Ramos (cell line): ENCODE results near the gene CDKN2C.
"Not testable (repeated sequence)": the region's sequence is repeated elsewhere in the genome, so short reads cannot be mapped to it uniquely, and the experiment has no call there.

ENCODE experiments used
- in situ Hi-C: fragments of 300-500 bp; cut with MboI; formaldehyde crosslinking; loops from one replicate; pipeline ENCODE4 v1.14.3; 2022; ENCODE audit warnings: low sequenced_read_pairs; ENCODE audit not compliant: unreplicated experiment

CDKN2C gene

DNA sequence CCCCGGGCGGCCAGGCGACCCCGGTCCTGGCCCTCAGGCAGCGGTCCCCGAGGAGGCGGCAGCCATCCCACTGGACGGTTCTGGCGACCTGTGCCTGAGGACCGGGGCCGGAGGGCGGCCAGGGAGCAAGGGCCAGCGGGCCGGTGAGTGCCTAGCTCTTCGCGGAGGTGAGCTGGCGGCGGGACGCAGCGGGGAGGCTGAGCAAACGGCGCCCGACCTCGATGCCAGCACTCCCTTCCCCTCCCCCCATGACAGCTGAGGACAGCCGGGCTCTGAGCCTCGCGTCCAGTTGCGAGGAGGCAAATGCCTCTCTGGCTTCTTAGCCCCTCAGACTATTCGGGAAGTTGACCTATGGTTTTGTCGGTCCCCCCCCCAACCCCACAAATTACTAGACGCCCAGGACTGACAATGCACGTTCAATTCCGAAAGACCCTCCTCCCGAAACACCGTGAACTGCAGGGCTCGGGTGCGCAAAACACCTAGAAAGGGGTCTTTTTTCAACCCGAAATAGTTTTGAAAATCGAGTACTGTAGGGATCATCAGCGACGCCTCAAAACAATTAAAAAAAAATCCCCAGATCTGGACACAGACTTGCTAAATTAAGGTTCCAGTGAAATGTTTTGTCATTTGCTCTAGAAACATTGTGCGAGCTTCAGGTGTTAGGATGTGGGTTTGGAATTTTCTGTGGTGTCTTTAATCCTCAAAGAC lies 8.3 kb downstream of the CDKN2C start:
- in situ Hi-C loops, result no loop called here

DNA sequence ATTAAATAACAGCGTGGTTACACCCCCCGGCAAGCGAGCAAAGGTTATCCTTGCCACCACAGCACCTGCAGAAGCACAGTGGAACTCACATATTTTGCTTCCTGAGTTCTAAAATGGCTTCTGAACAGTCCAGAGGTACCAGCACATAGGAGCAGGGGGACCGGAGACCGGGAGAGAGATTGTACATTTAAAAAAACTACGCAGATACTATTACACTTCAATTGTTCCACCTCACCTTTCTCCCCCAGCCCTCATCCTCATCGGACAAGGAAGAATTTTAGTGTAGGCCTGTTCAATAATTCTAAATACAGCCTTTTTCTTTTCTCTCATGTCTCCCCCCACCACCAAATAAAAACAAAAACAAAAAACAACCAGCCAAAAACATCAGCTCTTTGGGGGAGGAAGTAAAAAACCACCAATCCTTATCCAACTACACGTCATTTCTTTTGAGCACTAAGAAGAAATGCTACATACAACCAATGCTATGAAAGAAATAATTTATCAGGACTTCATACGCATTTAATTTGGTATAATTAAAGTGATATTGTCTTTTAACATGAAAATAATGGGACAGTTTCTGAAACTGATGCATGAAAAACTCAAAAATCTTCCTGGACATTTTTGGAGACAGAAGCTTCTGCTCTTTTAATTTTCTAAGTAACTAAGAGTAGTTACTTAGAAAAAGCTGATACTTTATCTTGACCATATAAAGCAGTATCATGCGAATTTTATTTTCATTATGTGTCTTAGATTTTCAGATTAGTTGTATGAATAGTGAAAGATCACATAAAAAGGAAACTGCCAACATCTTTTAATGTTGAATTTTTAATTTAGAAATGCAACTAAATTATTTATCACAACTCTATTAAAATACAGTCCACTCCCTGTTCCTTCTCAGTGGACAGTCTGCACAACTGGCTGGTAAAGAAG lies 9.1 kb downstream of the CDKN2C start:
- in situ Hi-C loops, result no loop called here

DNA sequence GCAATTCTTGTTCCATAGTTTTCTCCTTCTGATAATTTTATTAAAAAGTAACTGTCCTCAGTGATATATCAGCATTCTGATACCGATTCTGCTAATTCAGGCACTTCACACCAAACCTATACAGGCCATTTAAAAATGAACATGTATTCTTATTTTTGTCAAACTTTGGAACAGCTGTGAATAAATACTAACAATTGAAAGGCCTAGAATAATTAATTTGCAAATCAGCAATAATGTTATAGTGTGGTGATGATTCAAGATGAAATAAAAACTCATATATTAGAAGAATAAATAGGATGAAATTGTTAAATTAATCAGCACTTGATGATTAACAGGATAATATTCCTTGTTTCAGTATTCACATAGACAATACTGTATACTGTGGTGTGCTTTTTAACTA lies 9.9 kb downstream of the CDKN2C start:
- in situ Hi-C loops, result no loop called here

DNA sequence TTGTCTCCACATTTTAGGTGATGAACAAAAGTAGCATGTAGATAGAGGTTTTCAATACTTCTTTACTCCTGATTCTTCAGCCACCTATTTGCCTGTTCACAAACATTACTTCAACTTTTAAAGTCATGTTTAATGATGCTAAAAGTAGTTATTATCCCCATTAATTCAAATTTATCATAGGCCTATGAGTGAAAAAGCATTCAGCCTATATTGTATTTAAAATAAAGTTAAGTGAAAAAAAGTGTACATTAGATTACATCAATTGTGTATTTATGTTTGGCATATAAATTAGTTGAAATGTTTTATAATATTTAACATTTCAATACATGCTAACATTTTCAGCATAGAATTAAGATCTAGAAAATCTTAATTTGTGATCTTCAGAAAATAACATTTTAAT lies 10.5 kb downstream of the CDKN2C start:
- in situ Hi-C loops, result no loop called here

DNA sequence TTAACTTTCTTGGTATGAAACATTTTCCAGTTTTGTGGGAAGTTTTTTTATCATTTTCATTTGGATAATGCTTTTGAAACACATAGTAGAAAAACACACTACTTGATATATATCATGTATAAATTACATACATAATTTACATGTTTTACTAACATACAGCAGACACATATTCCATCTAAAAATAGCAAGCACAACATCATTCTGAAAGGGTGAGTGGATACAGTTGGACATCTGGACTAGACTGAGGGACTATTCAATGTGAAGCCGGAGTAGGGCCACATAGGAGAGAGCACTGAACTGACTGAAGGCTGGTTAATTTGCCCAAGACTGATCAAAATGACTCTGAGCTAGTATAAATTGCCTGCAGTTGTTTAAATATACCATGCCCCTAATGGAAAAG lies 11.7 kb downstream of the CDKN2C start:
- in situ Hi-C loops, result no loop called here

DNA sequence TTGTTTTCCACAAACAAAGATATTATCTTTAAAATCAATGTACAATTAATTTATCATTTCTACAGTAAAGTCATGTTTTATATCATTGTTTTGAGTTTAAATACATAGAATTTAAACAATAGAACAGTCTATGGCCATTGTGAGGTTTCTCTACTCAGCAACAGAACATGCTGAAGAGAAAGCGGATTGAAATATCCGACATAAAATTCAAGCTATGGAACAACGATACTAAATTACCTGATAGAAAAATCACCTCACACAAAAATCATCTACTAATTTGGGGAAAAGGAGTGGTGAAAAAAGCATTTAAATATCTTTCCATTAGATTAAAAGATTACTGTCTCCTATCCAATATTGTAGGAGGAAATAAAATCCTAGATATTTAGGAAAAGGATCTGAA lies 12.6 kb downstream of the CDKN2C start:
- in situ Hi-C loops, result no loop called here

DNA sequence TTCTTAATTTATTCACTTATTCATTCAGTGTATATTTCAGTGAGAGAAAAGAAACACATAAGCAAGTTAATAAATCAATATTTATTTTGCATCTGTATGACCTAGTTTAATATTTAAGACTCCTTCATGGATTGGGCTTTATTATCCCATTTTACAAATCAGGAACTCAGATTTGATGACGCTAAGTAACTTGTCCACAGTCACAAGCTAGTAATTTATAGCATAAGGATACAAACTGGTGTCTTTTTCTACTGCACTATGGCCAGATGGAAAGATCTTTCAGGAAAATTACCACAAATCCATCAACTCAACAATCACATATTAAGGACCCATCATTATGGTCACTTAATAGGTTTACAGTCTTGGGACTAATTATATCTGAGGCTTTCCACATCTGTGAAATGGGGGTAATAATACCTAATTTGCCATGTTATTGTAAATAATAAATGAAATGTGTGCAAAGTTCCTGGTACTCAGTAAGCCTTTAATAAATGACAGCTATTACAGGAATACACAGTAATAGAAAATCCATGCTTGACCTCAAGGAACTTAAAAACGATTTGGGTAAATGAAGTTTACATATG lies 13.3 kb downstream of the CDKN2C start:
- in situ Hi-C loops, result no loop called here

DNA sequence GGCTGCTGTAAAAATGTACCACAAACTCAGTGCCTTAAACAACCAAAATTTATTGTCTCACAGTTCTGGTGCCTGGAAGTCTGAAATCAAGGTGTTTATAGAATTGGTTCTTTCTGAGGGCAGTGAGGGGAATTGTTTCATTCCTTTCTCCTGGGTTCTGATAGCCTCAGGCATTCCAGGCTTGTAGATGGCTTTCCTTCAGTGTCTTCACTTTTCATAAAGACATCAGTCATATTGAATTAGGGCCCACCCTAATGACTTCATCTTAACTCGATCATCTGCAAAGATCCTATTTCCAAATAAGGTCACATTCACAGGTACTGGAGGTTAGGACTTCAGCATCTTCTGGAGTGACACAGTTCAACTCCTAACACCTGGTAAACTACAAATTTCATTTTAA lies 15.0 kb downstream of the CDKN2C start:
- in situ Hi-C loops, result no loop called here

DNA sequence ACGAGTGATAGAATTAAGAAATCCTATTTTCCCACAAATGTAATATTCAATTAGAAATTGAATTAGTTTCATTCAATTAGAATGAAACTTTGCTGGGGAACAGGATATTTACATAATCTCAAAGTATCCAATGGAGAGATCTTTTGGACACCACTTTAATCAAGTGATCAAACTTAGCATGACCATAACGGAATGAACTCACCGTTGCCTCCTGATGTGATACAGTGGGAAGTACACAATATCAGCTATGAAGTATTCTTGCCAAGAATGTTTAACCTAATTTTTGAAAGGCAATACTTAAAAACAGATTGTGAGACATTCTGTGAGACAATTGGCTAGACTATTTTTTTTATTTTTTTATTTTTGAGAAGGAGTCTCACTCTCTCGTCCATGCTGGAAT lies 16.6 kb downstream of the CDKN2C start:
- in situ Hi-C loops, result no loop called here

DNA sequence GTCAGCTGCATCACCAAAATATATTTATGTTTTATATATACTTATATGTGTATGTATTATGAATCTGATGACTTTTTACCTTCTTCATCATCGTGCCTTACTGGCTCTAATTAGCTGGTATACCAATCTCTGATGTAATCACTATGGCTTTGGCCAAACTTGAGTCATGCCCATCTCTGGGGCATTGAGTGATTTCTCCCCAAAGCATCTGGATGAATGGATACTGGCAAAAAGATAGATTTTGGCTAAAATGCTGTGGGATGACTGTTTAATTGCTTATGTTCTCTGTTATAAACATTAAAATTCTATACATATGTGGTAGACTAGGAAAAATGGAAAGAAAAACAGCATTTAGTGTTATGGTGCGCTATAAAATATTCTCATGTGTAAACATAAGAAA lies 19.6 kb downstream of the CDKN2C start:
- in situ Hi-C loops, result no loop called here

DNA sequence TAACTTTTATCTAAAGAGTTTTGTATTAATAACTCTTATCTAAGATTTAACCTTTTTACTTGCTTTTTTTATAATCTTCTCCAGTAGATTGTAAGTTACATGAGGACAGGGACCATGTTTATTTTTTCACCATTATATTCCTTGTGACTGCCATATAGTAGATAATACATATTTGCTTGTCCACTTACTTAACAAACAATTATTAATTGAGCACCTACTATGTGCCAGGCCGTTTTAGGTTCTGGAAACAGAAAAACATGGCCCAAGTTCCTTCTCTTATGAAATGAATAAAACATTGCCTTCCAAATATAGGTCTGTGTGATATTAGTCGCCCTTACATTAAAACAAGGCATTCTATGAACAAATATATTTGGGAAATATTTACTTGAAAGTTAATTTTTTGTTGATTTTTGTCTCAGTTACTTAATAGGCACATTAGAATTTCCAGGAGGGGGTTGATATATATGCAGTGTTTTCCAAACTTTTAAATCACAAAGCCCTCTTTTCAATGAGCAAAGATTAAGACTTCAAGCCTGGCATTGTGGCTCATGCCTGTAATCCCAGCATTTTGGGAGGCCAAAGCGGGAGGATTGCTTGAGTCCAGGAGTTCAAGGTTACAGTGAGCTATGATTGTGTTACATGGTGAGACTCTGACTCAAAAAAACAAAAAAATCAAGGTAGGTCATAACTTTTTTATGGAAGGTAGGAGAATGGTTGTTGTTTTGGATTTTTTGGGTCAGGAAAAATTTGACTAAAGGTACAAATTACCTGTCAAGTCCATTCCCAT lies 22.7 kb downstream of the CDKN2C start:
- in situ Hi-C loops, result no loop called here

DNA sequence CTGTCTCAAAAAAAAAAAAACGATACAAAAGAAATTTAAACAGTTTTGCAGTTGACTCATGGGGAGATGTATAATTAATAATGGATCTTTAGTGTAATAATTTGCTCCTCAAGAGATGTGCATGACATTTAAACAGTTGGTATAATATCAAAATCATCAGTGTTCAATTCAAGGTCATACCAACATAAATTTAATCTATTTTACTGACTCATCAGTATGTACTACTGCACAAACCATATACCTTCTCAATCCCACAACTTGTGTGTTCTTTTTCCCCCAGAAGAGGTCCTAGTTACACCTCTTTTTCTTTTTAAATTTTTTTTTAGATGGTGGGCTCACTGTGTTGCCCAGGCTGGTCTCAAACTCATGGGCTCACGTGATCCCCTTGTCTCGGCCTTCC lies 23.6 kb downstream of the CDKN2C start:
- in situ Hi-C loops, result no loop called here

DNA sequence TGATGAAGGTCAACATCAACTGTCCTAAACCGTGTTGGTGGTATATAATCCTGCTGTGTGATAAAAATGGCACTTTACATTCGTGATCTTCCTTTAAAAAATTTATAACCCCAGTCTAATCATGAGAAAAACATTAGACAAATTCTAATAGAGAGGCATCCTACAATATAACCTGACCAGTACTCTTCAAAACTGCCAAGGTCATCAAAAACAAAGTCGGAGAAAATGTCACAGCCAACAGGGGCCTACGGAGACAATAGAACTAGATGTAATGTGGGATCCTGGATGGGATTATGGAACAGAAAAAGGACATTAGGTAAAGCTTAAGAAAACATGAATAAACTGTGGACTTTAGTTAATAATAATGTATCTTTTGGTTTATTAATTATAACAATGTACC lies 25.0 kb downstream of the CDKN2C start:
- in situ Hi-C loops, result no loop called here

DNA sequence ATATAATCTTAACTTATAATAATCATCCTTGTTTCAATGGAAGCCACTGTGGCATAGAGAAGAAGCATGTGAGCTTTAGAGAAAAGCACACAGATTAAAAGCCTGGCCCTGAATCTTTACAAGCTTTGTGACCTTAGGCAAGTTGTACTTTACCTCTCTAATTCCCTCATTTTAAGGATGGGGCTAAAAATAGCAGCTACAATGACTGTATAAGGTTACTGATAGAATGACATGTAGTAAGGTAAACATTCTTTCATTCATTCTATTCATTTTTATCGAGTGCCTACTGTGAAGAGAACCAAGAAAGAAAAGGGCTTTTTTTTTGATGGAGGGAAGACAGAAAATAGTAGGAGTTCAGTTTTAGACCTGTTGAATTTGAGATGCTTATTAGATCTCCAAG lies 25.6 kb downstream of the CDKN2C start:
- in situ Hi-C loops, result no loop called here

DNA sequence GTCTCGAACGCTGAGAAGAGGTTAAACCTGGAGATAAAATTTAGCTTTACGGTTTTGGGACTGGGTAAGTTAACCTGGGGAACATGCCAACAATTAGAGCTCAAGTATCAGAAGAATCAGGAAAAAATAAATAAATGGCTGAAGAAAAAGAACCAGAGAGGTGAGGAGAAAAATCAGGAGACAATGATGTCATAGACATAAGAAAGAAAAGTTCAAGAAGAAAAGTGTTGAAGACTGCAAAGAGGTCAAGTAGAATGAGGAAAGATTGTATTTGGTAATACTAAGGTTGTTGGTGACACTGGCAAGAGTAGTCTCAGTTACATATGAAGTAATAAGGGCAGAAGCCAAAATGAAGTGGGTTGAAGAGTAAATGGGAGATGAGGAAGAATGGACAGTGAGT lies 26.0 kb downstream of the CDKN2C start:
- in situ Hi-C loops, result no loop called here

DNA sequence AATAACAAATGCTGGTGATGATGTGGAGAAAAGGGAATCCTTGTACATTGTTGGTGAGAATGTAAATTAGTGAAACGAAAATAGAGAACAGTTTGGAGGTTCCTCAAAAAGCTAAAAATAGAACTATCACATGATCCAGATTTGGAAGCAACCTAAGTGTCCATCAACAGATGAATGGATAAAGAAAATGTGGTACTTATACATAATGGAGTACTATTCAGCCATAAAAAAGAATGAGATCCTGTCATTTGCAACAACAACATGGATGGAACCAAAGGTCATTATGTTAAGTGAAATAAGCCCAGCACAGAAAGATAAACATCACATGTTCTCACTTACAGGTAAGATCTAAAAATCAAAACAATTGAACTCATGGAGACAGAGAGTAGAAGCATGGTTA lies 29.3 kb downstream of the CDKN2C start:
- in situ Hi-C loops, result not testable (repeated sequence)

DNA sequence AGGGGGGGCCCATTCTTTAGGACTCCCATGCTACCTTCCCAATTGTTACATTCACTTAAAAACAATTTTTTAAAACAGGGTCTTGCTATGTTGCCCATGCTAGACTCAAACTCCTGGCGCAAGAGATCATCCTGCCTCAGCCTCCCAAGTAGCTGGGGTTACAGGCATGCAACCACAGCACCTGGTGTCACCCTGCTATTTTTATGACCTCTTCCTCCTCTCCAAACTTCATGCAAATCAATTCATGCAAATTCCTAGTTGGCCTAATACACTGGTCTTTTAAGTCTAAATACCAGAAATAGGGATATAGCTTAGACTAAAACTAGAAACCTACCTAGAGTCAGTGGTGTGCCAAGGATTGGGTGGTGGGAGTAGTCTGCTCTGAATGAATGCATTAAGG lies 30.1 kb downstream of the CDKN2C start:
- in situ Hi-C loops, result no loop called here

DNA sequence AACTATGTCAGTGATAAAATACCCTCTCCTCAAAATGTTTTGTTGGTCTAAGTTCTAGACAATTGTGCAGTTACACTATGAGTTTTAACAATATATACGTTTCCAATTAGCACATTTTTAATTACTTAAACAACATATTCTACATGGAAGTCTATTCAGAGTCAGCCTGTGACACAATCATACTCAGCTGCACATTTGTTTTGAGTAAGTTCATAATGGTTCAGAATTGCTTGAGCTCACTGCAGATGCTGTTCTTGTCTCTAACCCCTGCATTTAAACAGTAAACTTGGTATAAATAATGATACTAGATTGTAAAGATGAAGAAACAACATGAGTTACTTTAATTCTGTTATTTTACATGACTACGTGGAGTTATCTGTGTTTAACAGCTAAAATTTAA lies 30.6 kb downstream of the CDKN2C start:
- in situ Hi-C loops, result no loop called here

DNA sequence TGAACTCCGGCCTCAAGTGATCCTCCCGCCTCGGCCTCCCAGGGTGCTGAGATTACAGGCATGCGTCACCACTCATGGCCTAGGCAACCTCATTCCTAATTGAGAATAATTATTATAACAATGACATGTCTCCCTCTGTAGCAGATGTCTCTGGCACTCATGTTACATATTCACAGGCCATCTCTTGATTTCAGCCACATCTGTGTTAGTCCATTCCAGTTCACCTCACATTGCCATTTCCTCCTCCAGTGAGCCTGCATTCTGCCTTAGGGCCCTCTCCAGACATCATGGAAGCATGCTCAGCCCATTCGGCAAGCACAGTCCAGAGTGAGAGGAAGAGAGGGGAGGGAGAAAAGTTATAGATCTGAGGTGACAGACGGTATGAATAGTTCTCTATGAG lies 32.5 kb downstream of the CDKN2C start:
- in situ Hi-C loops, result no loop called here

DNA sequence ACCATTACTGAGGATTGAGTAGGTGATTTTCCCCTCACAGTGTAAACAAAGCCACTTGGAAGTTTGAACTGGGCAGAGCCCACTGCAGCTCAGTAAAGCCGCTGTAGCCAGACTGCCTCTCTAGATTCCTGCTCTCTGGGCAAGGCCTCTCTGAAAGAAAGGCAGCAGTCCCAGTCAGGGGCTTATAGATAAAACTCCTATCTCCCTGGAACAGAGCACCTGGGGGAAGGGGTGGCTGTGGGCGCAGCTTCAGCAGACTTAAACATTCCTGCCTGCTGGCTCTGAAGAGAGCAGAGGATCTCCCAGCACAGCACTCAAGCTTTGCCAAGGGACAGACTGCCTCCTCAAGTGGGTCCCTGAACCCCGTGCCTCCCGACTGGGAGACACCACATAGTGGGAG lies 35.5 kb downstream of the CDKN2C start:
- in situ Hi-C loops, result not testable (repeated sequence)

DNA sequence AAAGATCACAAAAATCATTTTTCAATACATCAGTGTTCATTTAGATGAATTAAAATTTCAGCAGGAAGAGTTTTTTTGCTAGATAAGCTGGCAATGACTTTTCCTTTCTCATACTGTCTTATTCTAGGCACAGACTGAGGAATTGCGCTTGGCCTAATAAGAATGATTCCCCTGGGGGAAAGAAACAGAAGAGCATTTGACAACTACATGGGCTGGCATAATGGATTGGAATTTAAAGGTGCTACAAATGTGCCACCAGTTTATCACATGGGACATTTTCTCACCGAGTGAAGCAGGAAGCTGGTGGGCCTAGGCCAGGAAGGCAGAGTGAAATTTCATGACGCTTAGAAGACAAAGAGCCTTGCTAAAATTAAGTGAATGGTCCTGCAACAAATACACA lies 39.3 kb downstream of the CDKN2C start:
- in situ Hi-C loops, result no loop called here
